Measurements from ENCODE around the gene OR10T2. TPM values are rescaled to one million over a fixed set of nuclear protein-coding genes. Genes with fewer than 3 reads are reported as not detected.

OR10T2 gene
- polyA plus RNA-seq, 1 donor from 2014 or later, result not detected

- Histone ChIP-seq H3K27me3 (ENCODE audit: insufficient read depth, low read depth, low read length) (no peaks in the 10 kb centered on the region), H3K9ac (ENCODE audit: low read length) (no peak overlapping the region), H3K27ac (ENCODE audit: low read length) (no peak overlapping the region), H3K9me3 (ENCODE audit: low read length) (no peaks in the 10 kb centered on the region), H3K36me3 (ENCODE audit: insufficient read depth, low read length) (no peaks in the 10 kb centered on the region), H3K9me2 (ENCODE audit: insufficient read depth, low read length) (no peaks in the 10 kb centered on the region), H3K79me2 (replicated peaks; ENCODE audit: insufficient read depth, low read length) (no peaks in the 10 kb centered on the region), H3K4me2 (ENCODE audit: low read length) (no peak overlapping the region), H3F3A (ENCODE audit: insufficient read depth, low read length, poor library complexity, severe bottlenecking) (no peaks in the 10 kb centered on the region), H4K20me1 (ENCODE audit: insufficient read depth) (no peaks in the 10 kb centered on the region), H3K4me3 (ENCODE audit: low read length) (no peak overlapping the region), H2AFZ (ENCODE audit: low read depth, low read length) (no peak overlapping the region)
- no peak for TF ChIP-seq CTCF (IDR thresholded peaks at IDR 0.05; ENCODE audit: poor library complexity, severe bottlenecking)
- TF ChIP-seq SMC3 (conservative IDR thresholded peaks at IDR 0.05; ENCODE audit: poor library complexity), result no peak
- no peak for TF ChIP-seq EP300 (conservative IDR thresholded peaks at IDR 0.05; ENCODE audit: poor library complexity, severe bottlenecking)
- no peak for TF ChIP-seq TAF1 (IDR thresholded peaks at IDR 0.05; ENCODE audit: low read depth)
- TF ChIP-seq MXI1 (conservative IDR thresholded peaks at IDR 0.05; ENCODE audit: poor library complexity, severe bottlenecking), result no peak
- no peak for TF ChIP-seq RAD21 (conservative IDR thresholded peaks at IDR 0.05)
- no peak for TF ChIP-seq EZH2 (IDR thresholded peaks at IDR 0.05; ENCODE audit: borderline replicate concordance, insufficient read depth, low read length, poor library complexity, severe bottlenecking)
- TF ChIP-seq POLR2AphosphoS5 (IDR thresholded peaks at IDR 0.05), result no peak
- TF ChIP-seq, protein P1, sequence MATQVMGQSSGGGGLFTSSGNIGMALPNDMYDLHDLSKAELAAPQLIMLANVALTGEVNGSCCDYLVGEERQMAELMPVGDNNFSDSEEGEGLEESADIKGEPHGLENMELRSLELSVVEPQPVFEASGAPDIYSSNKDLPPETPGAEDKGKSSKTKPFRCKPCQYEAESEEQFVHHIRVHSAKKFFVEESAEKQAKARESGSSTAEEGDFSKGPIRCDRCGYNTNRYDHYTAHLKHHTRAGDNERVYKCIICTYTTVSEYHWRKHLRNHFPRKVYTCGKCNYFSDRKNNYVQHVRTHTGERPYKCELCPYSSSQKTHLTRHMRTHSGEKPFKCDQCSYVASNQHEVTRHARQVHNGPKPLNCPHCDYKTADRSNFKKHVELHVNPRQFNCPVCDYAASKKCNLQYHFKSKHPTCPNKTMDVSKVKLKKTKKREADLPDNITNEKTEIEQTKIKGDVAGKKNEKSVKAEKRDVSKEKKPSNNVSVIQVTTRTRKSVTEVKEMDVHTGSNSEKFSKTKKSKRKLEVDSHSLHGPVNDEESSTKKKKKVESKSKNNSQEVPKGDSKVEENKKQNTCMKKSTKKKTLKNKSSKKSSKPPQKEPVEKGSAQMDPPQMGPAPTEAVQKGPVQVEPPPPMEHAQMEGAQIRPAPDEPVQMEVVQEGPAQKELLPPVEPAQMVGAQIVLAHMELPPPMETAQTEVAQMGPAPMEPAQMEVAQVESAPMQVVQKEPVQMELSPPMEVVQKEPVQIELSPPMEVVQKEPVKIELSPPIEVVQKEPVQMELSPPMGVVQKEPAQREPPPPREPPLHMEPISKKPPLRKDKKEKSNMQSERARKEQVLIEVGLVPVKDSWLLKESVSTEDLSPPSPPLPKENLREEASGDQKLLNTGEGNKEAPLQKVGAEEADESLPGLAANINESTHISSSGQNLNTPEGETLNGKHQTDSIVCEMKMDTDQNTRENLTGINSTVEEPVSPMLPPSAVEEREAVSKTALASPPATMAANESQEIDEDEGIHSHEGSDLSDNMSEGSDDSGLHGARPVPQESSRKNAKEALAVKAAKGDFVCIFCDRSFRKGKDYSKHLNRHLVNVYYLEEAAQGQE (IDR thresholded peaks at IDR 0.05; ENCODE audit: borderline replicate concordance), result no peak
Measured at GRCh38 chr1:158357441-158357840, 41.8 kb downstream of the OR10T2 start.

DNA sequence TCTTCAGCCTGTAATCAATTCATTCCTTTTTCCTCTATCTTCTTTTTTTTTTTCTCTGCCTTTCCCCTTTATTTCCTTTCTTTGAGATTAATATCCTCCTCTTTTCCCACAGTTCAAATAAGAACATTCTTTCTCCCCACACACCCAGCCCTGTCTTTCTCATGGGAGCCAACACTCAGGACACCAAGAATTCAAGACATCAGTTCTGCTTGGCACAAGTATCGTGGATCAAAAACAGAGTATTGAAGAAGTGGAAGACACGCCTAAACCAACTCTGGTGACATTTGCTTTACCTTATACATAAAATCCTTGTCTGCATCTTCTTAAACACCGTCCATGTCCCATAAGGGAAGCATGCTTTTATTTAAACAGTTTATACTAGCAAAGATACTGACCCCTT, 42.6 kb downstream of the OR10T2 start:
- Histone ChIP-seq H3K36me3 (ENCODE audit: insufficient read depth, low read length) (no peaks in the 10 kb centered on the region), H3K9me2 (ENCODE audit: insufficient read depth, low read length) (no peaks in the 10 kb centered on the region), H3K27me3 (ENCODE audit: insufficient read depth, low read depth, low read length) (no peaks in the 10 kb centered on the region), H3K4me3 (ENCODE audit: low read length) (no peak overlapping the region), H3K9me3 (ENCODE audit: low read length) (no peaks in the 10 kb centered on the region), H3F3A (ENCODE audit: insufficient read depth, low read length, poor library complexity, severe bottlenecking) (no peaks in the 10 kb centered on the region), H3K4me2 (ENCODE audit: low read length) (no peak overlapping the region), H3K79me2 (replicated peaks; ENCODE audit: insufficient read depth, low read length) (no peaks in the 10 kb centered on the region), H3K27ac (ENCODE audit: low read length) (no peak overlapping the region), H2AFZ (ENCODE audit: low read depth, low read length) (no peak overlapping the region), H4K20me1 (ENCODE audit: insufficient read depth) (no peaks in the 10 kb centered on the region), H3K9ac (ENCODE audit: low read length) (no peak overlapping the region)
- TF ChIP-seq EZH2 (IDR thresholded peaks at IDR 0.05; ENCODE audit: borderline replicate concordance, insufficient read depth, low read length, poor library complexity, severe bottlenecking), result no peak
- no peak for TF ChIP-seq RAD21 (conservative IDR thresholded peaks at IDR 0.05)
- TF ChIP-seq, protein P1 (IDR thresholded peaks at IDR 0.05; ENCODE audit: borderline replicate concordance), result no peak
- no peak for TF ChIP-seq MXI1 (conservative IDR thresholded peaks at IDR 0.05; ENCODE audit: poor library complexity, severe bottlenecking)
- TF ChIP-seq POLR2AphosphoS5 (IDR thresholded peaks at IDR 0.05), result no peak
- TF ChIP-seq TAF1 (IDR thresholded peaks at IDR 0.05; ENCODE audit: low read depth), result no peak
- TF ChIP-seq SMC3 (conservative IDR thresholded peaks at IDR 0.05; ENCODE audit: poor library complexity), result no peak
- TF ChIP-seq CTCF (IDR thresholded peaks at IDR 0.05; ENCODE audit: poor library complexity, severe bottlenecking), result no peak
- no peak for TF ChIP-seq EP300 (conservative IDR thresholded peaks at IDR 0.05; ENCODE audit: poor library complexity, severe bottlenecking)

All from neural cell (in vitro differentiated cells).